NCI-H524 treated with DMSO at 0.1 percent for 48 hours (cell line): ENCODE data around the gene MAP3K20.

ENCODE experiments used
- DNase-seq: peaks from one replicate; lab custom pipeline; 2025; lab: John Stamatoyannopoulos, UW

Gene MAP3K20

GRCh38 chr2:173205375-173205774 is 129.7 kb downstream of the MAP3K20 start:
- DNase-seq = no peak

- DNase-seq = peak; percentile 34
These were observed 131.5 kb downstream of the MAP3K20 start for GRCh38 chr2:173207124-173207523.

- peak; percentile 17 for DNase-seq
These were observed 134.9 kb downstream of the MAP3K20 start for GRCh38 chr2:173210270-173211196.

- DNase-seq = no peak
These were observed 137.5 kb downstream of the MAP3K20 start for GRCh38 chr2:173213181-173213580.

GRCh38 chr2:173214213-173214612 is 138.6 kb downstream of the MAP3K20 start:
- no peak for DNase-seq

- DNase-seq = no peak
These were observed 139.7 kb downstream of the MAP3K20 start for GRCh38 chr2:173215316-173215715.

- no peak for DNase-seq
These were observed 140.4 kb downstream of the MAP3K20 start for GRCh38 chr2:173216051-173216450.

GRCh38 chr2:173216668-173217067 is 141.0 kb downstream of the MAP3K20 start:
- no peak for DNase-seq

- peak; percentile 31 for DNase-seq
These were observed 141.6 kb downstream of the MAP3K20 start for GRCh38 chr2:173217116-173217840.

- no peak for DNase-seq
These were observed 142.8 kb downstream of the MAP3K20 start for GRCh38 chr2:173218326-173219056.

GRCh38 chr2:173221132-173221695 is 145.6 kb downstream of the MAP3K20 start:
- no peak for DNase-seq

- DNase-seq = no peak
These were observed 146.4 kb downstream of the MAP3K20 start for GRCh38 chr2:173221937-173222594.

- DNase-seq = no peak
These were observed 148.2 kb downstream of the MAP3K20 start for GRCh38 chr2:173223871-173224270.

- DNase-seq = no peak
These were observed 151.5 kb downstream of the MAP3K20 start for GRCh38 chr2:173226899-173227698.

GRCh38 chr2:173229086-173229485 is 153.4 kb downstream of the MAP3K20 start:
- no peak for DNase-seq

- no peak for DNase-seq
These were observed 154.5 kb downstream of the MAP3K20 start for GRCh38 chr2:173230181-173230580.

- no peak for DNase-seq
These were observed 155.4 kb downstream of the MAP3K20 start for GRCh38 chr2:173231042-173231441.

- DNase-seq = no peak
These were observed 155.8 kb downstream of the MAP3K20 start for GRCh38 chr2:173231465-173231864.

- DNase-seq = no peak
These were observed 157.5 kb downstream of the MAP3K20 start for GRCh38 chr2:173232956-173233744.
